Fibroblast of villous mesenchyme (primary cell): Measurements from ENCODE around the gene VCAN. TPM values are rescaled to one million over a fixed set of nuclear protein-coding genes. Genes with fewer than 3 reads are reported as not detected.

Source experiments
- DNase-seq: peaks from one replicate; pipeline ENCODE4 v3.0.0-alpha.2; 2010; ENCODE audit warnings: low read depth
- H3K4me3 ChIP-seq: 2 replicates; pipeline ENCODE4 v1.5.1; 2011; ENCODE audit warnings: low read depth, mild to moderate bottlenecking, low read length
- total RNA-seq: library from RNA; depleted of rRNA; stranded (reverse); fragments of >200 nt; gene quantifications from 2 replicates; pipeline ENCODE4 v1.2.3, GENCODE V29; 2012
- TF ChIP-seq, protein P1 (sequence below): IDR thresholded peaks from 2 replicates; pipeline ENCODE4 v1.5.1; 2012; ENCODE audit warnings: low read depth, mild to moderate bottlenecking, low read length; ENCODE audit not compliant: insufficient read depth

VCAN gene
- total RNA-seq, 1 donor: 490 TPM

DNA sequence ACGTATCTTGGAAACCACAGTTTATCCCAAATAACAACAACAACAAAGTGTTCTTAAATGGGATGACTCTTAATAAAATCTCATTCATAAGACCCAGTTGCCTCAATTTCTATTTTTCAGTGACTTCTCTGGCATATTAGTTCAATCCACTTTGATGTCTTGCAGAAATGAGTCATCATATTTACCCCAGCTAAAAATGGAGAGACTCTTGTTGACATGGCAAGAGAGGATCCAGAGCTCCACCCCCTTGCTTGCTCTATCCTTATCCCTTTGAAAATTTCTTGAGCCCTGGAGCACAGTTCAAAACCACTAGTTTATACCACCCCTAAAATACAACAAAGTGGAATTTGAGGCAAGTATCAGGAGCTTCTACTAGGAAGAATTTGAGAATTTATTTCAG, 20.8 kb downstream of the VCAN start:
- no peak overlapping the region for H3K4me3 ChIP-seq
- TF ChIP-seq, protein P1, sequence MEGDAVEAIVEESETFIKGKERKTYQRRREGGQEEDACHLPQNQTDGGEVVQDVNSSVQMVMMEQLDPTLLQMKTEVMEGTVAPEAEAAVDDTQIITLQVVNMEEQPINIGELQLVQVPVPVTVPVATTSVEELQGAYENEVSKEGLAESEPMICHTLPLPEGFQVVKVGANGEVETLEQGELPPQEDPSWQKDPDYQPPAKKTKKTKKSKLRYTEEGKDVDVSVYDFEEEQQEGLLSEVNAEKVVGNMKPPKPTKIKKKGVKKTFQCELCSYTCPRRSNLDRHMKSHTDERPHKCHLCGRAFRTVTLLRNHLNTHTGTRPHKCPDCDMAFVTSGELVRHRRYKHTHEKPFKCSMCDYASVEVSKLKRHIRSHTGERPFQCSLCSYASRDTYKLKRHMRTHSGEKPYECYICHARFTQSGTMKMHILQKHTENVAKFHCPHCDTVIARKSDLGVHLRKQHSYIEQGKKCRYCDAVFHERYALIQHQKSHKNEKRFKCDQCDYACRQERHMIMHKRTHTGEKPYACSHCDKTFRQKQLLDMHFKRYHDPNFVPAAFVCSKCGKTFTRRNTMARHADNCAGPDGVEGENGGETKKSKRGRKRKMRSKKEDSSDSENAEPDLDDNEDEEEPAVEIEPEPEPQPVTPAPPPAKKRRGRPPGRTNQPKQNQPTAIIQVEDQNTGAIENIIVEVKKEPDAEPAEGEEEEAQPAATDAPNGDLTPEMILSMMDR: no peak
- DNase-seq: no peak

DNA sequence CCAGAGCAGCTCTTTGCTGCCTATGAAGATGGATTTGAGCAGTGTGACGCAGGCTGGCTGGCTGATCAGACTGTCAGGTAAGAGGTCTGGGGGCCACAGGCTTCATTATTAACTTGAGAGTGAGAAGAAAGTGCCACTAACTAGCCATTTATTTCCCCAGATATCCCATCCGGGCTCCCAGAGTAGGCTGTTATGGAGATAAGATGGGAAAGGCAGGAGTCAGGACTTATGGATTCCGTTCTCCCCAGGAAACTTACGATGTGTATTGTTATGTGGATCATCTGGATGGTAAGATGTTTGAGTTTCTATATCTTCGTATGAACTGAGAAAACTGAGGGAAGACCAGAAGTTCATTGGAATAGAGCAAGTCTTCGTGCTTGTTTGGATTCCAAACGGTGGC, 22.1 kb downstream of the VCAN start:
- DNase-seq: no peak
- no peak overlapping the region for H3K4me3 ChIP-seq
- TF ChIP-seq, protein P1: no peak

DNA sequence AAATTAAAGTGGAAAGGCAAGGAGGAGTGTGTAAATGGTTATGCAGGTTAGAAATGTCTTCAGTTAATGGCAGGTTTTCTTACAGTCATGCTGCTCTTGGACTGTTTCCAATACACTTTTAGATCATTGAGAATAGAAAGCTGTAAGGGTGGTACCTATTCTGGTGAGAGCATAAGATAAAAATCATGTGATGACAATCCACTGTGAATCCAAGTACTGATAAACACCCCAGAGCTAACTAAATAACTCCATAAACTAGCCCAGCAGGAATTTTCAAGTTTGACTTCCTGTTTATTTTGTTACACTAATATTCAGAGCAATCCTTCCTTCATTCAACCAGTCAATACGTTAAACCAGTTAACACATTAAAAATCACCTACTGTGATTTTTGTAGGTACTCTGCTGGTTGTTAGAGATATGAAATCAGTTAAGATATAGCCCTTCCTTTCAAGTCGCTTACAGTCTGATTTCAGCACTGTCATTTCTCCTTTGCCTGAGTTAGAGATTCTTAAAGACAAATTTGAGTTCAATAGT, 22.6 kb downstream of the VCAN start:
- no peak overlapping the region for H3K4me3 ChIP-seq
- peak; percentile 32 for DNase-seq
- TF ChIP-seq, protein P1: no peak

DNA sequence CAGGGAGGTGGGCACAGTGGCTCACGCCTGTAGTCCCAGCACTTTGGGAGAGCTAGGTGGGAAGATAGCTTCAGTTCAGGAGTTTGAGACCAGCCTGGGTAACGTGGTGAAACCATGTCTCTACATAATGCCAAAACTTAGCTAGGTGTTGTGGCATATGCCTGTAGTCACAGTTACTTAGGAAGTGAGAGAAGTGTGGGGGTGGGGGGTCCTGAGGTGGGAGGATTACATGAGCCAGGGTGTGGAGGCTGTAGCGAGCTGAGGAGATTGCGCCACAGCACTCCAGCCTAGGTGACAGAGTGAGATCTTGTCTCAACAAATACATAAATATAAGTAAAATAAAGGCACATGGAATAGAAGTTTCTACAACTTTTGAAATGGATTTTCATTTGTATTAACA, 23.1 kb downstream of the VCAN start:
- no peak overlapping the region for H3K4me3 ChIP-seq
- TF ChIP-seq, protein P1: no peak
- DNase-seq: no peak

DNA sequence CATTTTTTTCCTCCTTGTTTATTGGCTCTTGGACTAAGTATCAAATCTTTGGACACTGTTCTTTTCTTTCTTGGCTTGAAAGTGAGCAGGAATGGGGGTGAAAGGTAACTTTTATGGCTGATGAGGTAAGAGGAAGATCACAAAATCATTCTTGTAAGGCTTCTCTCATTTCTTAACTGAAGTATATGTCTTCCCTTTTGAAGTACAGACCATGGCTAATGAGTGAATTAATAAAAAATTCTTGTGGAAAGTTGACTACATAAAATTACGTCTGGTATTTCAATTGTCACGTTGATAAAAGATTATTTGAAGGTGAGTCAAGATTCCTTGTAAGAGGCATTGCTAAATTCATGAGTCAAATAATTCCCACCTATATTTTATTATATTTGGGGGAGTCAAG, 25.1 kb downstream of the VCAN start:
- H3K4me3 ChIP-seq: no peak overlapping the region
- TF ChIP-seq, protein P1: no peak
- no peak for DNase-seq

DNA sequence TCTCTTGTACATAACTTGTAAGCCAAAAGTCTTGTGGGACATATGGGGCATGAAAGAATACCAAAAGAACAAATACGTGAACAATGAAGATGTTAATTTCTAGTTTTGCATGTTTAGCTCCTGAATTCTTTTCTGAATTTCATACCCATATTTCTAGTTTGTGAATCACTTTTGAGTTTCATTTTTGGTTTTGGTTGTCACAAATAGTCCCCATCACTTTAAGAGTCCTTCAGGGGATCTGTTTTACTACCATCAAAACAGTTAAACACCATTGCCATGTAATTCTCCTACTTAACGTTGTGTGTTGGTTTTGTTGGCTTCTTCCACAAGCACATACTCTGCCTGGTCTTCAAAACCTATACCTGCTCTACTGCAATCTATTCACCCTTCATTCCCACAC, 27.0 kb downstream of the VCAN start:
- no peak overlapping the region for H3K4me3 ChIP-seq
- DNase-seq: no peak
- TF ChIP-seq, protein P1: no peak

DNA sequence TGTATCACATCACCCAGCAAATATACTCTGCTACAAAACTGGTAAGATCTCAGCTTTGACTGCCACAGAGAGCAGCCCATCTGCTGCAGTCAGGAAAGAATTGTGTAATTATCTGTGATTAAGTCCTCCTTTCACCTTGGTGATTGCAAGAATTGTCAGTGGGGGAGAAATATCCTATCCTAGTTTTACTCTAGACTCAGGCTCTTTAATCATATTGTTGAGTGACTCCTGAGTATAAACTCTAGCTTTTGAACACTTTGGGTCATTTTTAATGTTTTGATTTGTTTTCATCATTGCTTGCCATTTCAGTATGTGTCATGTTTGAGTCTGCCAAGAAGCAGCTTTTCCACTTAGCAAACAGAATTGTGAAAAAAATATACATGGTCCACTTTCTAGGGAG, 32.1 kb downstream of the VCAN start:
- TF ChIP-seq, protein P1: no peak
- no peak for DNase-seq
- H3K4me3 ChIP-seq: no peak overlapping the region
